T47D (cell line): ENCODE data around the gene LIN28A.
"Not testable (repeated sequence)": the region's sequence is repeated elsewhere in the genome, so short reads cannot be mapped to it uniquely, and the experiment has no call there.

ENCODE experiments used
- DNase-seq, 2 experiments: peaks; one replicate each; pipeline versions ENCODE4 v3.0.0 to v3.0.0-alpha.2; 2011 to 2012; ENCODE audit warnings: low read depth in 1 of 2, low spot score in 1 of 2
- JUND ChIP-seq: IDR thresholded peaks from 2 replicates; pipeline ENCODE4 v1.6.1; 2012; ENCODE audit warnings: low read depth
- in situ Hi-C: cut with HindIII; loops from 2 replicates; pipeline ENCODE4 v1.10.0; 2016; ENCODE audit warnings: low sequenced_read_pairs, low pct_unique_long_range_greater_than_20kb

Gene LIN28A

DNA sequence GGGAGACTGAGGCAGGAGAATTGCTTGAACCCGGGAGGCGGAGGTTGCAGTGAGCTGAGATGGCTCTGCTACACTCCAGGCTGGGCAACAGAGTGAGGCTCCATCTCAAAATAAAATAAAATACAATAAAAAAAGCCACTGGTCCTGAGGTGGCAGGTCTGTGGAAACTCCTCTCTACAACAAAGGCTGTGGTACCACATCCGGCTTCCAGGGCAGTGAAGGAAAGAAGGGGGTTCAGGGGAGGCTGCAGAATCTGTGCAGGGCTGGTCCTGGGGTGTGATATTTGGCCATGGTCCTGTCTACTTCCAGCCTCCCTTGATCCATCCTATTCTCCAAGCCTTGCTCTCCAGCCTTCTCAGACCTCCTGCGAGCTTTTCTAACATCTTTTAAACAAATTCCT is 37.3 kb upstream of the LIN28A start:
- TF ChIP-seq JUND, result no peak
- DNase-seq, result no peak
- in situ Hi-C loops, result no loop called here

GRCh38 chr1:26373789-26374188 is 36.8 kb upstream of the LIN28A start:
- in situ Hi-C loops, result no loop called here
- no peak for TF ChIP-seq JUND
- DNase-seq, result no peak

GRCh38 chr1:26374361-26374760 is 36.3 kb upstream of the LIN28A start:
- in situ Hi-C loops, DNase-seq: not testable (repeated sequence)

GRCh38 chr1:26375081-26375480 is 35.5 kb upstream of the LIN28A start:
- DNase-seq, result no peak
- in situ Hi-C loops, result no loop called here
- TF ChIP-seq JUND, result no peak

DNA sequence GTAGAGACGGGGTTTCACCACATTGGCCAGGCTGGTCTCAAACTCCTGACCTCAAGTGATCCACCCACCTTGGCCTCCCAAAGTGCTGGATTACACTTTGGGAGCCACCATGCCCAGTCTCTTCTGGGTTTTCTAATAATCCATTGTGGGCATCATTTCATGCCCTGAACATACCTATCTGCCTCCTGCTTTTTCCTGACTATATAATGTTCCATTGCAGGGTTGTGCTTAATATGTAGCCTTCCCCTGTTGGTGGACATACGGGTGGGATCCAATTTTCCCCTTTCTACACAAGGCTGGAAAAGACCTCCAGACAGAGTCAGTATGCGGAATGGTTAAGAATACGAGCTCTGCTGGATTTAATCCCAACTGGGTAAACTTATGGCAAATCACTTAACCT is 34.6 kb upstream of the LIN28A start:
- no peak for DNase-seq
- TF ChIP-seq JUND, result no peak
- in situ Hi-C loops, result no loop called here

GRCh38 chr1:26378088-26378878 is 32.3 kb upstream of the LIN28A start:
- in situ Hi-C loops, result no loop called here
- no peak for TF ChIP-seq JUND
- no peak for DNase-seq

DNA sequence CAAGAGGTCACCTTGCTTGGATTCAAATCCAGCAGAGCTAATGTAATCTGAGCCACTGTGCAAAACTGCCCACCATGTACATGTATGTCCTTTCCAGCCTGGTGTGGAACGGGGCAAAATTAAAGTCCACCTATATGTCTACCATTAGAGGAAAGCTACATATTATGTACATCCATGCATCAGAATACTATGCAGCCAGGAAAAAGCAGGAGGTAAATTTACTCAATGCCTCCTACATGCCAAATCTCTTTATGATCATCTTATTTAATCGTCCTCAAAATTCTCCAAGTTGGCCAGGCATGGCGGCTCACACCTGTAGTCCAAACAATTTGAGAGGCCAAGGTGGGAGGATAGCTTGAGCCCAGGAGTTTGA is 31.8 kb upstream of the LIN28A start:
- no peak for DNase-seq
- no peak for TF ChIP-seq JUND
- in situ Hi-C loops, result no loop called here

- TF ChIP-seq JUND, result no peak
- in situ Hi-C loops, result no loop called here
- no peak for DNase-seq
Observed at GRCh38 chr1:26384076-26384475, 26.5 kb upstream of the LIN28A start.

- in situ Hi-C loops, DNase-seq: not testable (repeated sequence)
Observed at GRCh38 chr1:26385063-26385462, 25.6 kb upstream of the LIN28A start.

- TF ChIP-seq JUND, result no peak
- in situ Hi-C loops, result no loop called here
- DNase-seq, result no peak
Observed at GRCh38 chr1:26387447-26387846, 23.2 kb upstream of the LIN28A start.

- TF ChIP-seq JUND, result no peak
- in situ Hi-C loops, result no loop called here
- no peak for DNase-seq
Observed at GRCh38 chr1:26388791-26389445, 21.7 kb upstream of the LIN28A start.

- no peak for TF ChIP-seq JUND
- DNase-seq, result no peak
- in situ Hi-C loops, result no loop called here
Observed at GRCh38 chr1:26389604-26390247, 20.9 kb upstream of the LIN28A start.

DNA sequence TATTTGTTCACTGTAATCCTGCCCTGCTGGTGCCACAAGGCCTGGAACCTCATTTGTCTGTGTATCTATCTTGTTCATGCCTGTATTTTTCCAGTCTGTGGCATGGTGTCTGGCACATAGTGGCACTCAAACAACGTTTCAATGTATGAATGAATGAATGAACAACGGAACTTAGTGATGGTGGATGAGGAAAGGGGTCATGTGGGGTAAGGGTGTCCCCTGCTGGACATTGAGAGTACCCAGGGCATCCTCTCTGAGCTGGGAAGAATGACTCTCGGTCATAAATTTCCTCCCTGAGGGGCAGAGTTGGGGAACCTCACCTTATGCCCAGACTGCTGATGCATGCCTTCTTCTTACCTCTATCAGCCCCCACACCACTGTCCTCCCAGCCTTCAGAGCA is 19.2 kb upstream of the LIN28A start:
- peak in 1 of 2 experiments; percentile 61 for DNase-seq
- in situ Hi-C loops, result no loop called here
- TF ChIP-seq JUND, result no peak
